ENCODE measurements around the gene PPP1R12B.
"Not testable (repeated sequence)": the region's sequence is repeated elsewhere in the genome, so short reads cannot be mapped to it uniquely, and the experiment has no call there.

Gene PPP1R12B

GRCh38 chr1:202620036-202620435 is 271.5 kb downstream of the PPP1R12B start:
- not testable (repeated sequence) for DNase-seq

DNA sequence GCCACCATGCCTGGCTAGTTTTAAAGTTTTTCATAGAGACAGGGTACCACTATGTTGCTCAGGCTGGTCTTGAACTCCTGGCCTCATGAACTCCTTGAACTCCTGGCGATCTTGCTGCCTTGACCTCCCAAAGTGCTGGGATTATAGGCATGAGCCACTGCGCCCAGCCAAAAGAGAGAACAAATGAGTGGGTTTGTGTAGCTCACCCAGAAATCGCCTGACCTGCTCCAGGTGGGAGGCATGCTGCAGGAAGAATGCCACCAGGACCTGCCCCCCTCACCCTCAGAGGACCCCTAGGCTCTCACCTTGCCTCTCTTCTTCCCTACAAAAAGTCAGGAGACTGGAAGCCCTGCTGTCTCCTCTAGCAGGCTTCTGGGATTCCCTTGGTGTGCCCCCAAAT is 272.9 kb downstream of the PPP1R12B start:
- DNase-seq, result no peak

GRCh38 chr1:202622388-202622787 is 273.9 kb downstream of the PPP1R12B start:
- no peak for DNase-seq

- peak; percentile 45 for DNase-seq
Measured at GRCh38 chr1:202623075-202623474, 274.6 kb downstream of the PPP1R12B start.

- not testable (repeated sequence) for DNase-seq
Measured at GRCh38 chr1:202623476-202623875, 275.0 kb downstream of the PPP1R12B start.

DNA sequence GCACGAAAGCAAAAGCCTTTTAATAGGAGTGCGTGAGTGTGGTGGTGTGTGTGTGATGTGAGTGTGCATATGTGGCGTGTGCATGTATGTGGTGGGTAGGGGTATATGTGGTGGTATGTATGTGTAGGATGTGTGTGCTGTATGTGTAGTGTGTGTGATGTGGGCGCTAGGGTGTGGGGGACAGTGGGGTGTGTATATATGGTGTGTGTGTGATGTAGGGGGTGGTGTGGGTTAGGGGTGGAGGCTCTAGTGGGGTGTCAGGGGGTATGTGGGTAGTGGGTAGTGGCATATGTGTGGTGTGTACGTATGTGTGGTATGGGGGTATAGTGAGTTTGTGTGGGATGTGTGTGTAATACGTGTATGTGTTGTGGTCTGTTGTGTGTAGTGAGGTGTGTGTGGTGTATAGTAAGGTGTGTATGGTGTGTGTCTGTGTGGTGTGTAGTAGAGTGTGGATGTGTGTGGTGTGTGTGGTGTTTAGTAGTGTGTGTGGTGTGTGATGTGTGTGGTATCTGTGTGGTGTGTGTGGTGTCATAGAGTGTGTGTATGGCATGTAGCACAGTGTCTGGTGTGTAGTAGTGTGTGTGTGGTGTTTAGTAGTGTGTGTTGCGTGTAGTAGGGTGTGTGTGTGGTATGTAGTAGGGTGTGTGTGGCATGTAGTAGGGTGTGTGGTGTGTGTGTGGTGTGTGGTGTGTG is 275.7 kb downstream of the PPP1R12B start:
- DNase-seq, result no peak

DNA sequence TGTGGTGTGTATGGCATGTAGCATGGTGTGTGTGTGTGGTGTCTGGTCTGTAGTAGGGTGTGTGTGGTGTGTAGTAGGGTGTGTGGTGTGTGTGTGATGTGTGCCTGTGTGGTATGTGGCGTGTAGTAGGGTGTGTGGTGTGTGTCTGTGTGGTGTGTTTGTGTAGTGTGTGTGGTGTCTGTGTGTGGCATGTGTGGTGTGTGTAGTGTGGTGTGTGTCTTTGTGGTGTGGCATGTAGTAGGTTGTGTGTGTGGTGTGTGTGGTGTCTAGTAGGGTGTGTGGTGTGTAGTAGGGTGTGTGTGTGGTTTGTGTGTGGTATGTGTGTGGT is 276.2 kb downstream of the PPP1R12B start:
- DNase-seq, result no peak

- DNase-seq, result peak; percentile 67
Measured at GRCh38 chr1:202625416-202626360, 277.2 kb downstream of the PPP1R12B start.

- not testable (repeated sequence) for DNase-seq
Measured at GRCh38 chr1:202627036-202627435, 278.5 kb downstream of the PPP1R12B start.

DNA sequence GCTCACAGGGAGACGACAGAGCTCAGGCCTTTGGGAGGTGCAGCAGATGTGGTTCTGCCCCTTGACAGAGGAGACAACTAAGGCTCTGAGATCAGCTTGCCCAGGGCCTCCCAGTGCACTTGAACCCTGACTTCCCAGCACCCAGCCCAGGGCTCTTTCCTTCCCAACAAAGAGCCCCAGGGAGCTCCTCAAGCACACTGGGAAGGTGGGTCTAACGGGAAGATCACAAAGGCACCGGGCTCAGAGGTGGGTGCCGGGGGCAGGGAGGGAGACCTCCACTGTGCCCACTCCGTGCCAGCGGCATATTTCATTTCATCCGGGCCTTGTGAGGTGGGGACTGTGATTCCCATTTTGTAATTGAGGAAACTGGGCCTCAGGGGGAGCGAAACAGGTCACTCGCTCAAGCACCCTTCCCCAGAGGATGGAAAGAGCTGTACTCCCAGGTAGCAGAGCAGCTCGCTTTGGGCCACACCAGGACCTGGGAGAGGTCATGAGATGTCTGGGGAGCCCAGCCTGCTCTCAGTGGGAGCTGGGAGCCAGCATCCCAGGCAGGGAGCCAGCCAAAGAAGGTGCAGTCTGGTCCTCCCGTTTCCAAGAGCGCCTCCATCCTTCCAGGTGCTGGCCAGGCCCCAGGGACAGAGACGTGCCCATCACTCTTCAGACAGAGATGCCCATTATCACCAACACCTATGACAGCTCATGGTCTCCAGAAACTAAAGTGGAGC is 279.5 kb downstream of the PPP1R12B start:
- no peak for DNase-seq

DNA sequence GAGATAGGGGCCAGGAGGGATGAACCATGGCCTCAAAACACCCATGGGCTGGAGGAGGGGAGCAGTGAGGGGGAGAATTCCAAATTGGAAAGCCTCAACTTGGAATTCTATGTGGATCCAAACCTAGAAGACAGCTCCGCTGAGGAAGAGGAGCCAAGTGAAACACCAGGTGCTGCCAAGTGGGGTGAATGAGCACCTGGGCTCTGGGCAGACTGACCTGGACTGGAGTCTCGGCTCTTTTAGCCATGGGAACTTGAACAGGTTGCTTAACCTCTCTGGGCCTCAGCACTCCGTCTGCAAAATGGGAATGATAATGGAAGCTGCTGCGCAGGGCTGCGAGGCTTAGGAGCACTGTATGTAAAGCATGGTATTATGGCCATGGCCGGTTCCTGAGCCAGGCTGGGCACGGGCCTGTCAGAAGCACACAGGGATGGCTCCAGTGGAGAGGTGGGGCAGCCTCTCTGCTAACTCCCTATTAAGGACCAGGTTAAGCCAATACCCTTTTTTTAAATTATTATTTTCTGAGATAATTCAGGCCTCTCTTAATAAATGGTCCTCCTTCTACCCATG is 280.2 kb downstream of the PPP1R12B start:
- DNase-seq, result no peak

DNA sequence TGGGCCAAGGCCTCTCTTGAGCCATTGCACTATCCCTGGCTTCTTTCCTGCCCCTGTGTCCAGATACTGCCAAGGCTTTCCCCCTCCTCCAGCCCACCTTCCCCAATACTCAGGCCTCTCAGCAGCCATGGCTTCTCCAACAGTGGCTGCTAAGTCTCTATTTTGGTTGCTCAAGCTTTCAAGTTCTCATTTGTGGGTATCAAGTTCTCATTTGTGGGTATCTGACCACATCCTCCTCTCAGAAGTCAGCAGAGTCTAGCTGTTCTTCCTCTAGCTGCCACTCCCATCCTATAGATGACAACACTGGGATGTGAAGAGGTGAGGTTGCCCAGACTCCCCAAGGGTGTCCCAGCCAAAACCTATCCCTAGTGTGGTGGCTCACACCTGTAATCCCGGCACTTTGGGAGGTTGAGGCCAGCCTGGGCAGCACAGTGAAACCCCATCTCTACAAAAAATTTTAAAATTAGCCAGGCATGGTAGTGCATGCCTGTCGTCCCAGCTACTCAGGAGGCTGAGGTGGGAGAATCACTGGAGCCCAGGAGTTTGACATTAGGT is 280.8 kb downstream of the PPP1R12B start:
- not testable (repeated sequence) for DNase-seq

DNA sequence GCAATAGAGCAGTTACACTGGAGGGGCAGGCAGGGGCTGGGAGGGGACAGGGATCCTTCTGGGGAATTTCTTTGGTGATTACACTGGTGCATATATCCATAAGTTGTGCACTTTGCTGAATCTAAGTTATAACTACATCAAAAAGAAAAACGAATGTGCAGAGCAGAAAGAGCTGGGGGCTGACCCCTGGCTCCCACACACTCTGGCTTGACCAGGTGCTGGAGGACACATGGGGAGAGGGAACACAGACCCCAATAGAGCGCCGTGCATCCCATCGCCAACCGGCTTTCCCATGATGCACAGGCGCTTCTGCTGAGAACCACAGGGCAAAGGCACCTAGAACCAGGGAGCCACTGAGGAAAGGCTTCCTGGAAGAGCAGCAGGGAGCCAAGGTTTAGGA is 281.6 kb downstream of the PPP1R12B start:
- not testable (repeated sequence) for DNase-seq

- no peak for DNase-seq
Measured at GRCh38 chr1:202630541-202630940, 282.0 kb downstream of the PPP1R12B start.

DNA sequence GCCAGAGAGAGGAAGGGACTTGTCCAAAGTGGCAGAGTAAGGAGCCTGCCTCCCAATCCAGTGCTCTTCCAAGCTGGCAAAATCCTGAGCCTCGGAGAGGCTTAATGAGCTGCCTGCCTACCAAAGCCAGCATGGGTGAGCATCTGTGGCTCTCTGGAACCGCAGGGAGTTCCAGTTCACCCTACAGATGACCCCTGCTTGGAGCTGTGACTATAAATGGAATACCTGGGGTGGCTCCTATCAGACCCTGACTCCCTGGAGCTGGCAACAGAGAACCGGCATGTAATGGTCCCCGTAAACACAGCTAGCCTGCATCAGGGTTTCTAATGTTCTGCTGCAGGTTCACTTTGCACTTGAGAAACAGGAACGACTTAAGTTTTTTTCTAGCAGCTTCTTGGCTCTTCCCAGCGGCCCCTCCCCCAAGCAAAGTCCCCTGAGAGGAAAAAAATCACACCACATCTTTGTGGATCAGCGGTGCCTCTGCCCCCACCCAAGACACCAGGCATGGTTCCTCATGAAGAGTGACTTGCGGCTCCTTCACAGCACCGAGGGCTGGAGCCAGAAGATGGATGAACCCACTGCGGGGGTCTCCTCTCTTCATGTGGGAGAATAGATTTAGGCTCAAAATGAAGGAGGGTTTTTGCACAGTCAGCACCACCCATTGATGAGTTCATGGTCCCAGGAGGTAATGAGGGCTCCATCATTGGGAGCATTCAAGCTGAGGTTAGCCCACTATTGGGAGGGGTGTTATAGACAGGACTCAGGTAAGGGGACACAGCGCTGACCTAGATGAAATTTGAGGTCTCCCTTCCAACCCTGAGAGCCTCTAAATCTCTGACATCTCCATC is 282.8 kb downstream of the PPP1R12B start:
- DNase-seq, result no peak

DNA sequence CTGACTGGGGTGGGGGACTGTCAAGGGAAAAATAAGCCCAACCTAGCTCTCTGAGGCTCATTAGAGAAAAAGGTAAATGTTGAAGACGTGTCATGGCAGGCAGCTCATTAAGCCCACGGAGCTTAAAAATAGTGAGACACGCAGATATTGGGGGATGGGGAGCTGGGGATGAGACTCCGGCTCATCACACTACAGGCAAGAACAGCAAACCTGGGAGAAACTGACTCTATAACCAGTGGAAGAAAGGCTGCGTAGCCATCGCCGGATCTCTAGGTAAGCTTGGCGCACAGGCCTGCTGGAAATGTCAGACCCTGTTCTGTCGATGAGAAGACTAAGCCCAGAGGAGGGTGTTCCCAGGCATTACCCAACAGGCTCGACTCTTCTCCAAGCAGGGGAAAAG is 283.7 kb downstream of the PPP1R12B start:
- no peak for DNase-seq

DNA sequence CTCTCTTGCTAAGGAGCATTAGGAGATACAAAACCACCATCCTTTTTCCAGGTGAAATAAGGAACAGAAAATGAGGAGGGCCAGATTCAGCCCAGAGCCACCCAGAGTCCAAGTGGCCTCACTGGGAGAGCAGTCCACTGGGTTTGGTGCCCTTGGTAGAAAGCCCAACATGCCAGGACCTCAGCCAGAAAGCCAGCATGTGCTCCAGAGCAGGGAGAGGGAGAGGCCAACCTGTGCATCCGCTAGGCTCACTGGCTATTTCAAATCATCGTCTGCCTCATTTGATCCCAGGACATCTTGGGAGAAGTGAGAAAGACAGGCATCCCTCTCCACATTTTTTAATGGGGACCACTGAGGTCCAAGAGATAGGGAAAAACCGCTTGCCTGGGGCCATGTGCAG is 287.7 kb downstream of the PPP1R12B start:
- DNase-seq, result not testable (repeated sequence)

GRCh38 chr1:202637321-202638018 is 289.0 kb downstream of the PPP1R12B start:
- not testable (repeated sequence) for DNase-seq

- no peak for DNase-seq
Measured at GRCh38 chr1:202638019-202638700, 289.7 kb downstream of the PPP1R12B start.

GRCh38 chr1:202638701-202639305 is 290.3 kb downstream of the PPP1R12B start:
- DNase-seq, result not testable (repeated sequence)

Data from HCEC 1CT (cell line).